Gastroesophageal sphincter (tissue), 4 donors: ENCODE data around the gene ZBTB16. TPM values are rescaled to one million over a fixed set of nuclear protein-coding genes. Genes with fewer than 3 reads are reported as not detected.

Source experiments
- ATAC-seq: fragments of 150-250 bp; one replicate; pipeline ENCODE4 v1.9.1; 2016; ENCODE audit warnings: mild to moderate bottlenecking, moderate library complexity
- H3K27ac ChIP-seq, 4 donors: fragments of 200-600 bp; sonication (generic) in 3 of 4; 1 replicate in 3 of 4; 2 replicates in 1 of 4; pipeline ENCODE4 v1.5.1; 2016 to 2019
- H3K27me3 ChIP-seq: fragments of 200-600 bp; sonication (generic); one replicate; pipeline ENCODE4 v1.5.1; 2019
- H3K36me3 ChIP-seq, 2 donors: fragments of 200-600 bp; sonication (generic); one replicate each; pipeline ENCODE4 v1.5.1; 2019; ENCODE audit warnings: control low read depth in 1 of 2
- H3K4me1 ChIP-seq, 3 donors: fragments of 200-600 bp; sonication (generic); 1 replicate in 2 of 3; 2 replicates in 1 of 3; pipeline ENCODE4 v1.5.1; 2016 to 2019; ENCODE audit warnings: control low read depth in 2 of 3
- H3K4me3 ChIP-seq, 2 donors: fragments of 200-600 bp; sonication (generic); one replicate each; pipeline ENCODE4 v1.5.1; 2019; ENCODE audit warnings: mild to moderate bottlenecking in 1 of 2, moderate library complexity in 1 of 2
- H3K9me3 ChIP-seq, 3 donors: fragments of 200-600 bp; sonication (generic); one replicate each; pipeline ENCODE4 v1.5.1; 2017 to 2019; ENCODE audit warnings: control low read depth in 2 of 3
- EP300 ChIP-seq: sonication (generic); formaldehyde crosslinking; IDR thresholded peaks from one replicate; pipeline ENCODE4 v1.6.1; 2017; ENCODE audit warnings: antibody characterized with exemption, mild to moderate bottlenecking
- POLR2A ChIP-seq, 2 donors: fragments of 450-650 bp; IDR thresholded peaks; one replicate each; pipeline ENCODE4 v1.6.1; 2017; ENCODE audit warnings: antibody characterized with exemption in 2 of 2, mild to moderate bottlenecking in 2 of 2, moderate library complexity in 1 of 2
- POLR2AphosphoS5 ChIP-seq: sonication (generic); formaldehyde crosslinking; IDR thresholded peaks from one replicate; pipeline ENCODE4 v1.6.1; 2017; ENCODE audit warnings: antibody characterized with exemption
- WGBS, 2 donors: methylation state at CpG; one replicate each; pipeline ENCODE4 v1.1.5; 2018; ENCODE audit warnings: low coverage in 1 of 2; 5-methylcytosine and 5-hydroxymethylcytosine counted together
- total RNA-seq, 4 donors: library from RNA; depleted of rRNA; stranded (reverse); fragments of >200 nt; gene quantifications; one replicate each; pipeline ENCODE4 v1.1.0, GENCODE V29; 2016
- TF ChIP-seq, protein P1 (sequence below), 4 experiments: fragments of 200-600 bp in 2 of 4; fragments of 450-650 bp in 2 of 4; sonication (generic) in 1 of 4; IDR thresholded peaks; one replicate each; pipeline ENCODE4 v1.5.1; 2017 to 2019; ENCODE audit warnings: antibody characterized with exemption in 4 of 4, mild to moderate bottlenecking in 2 of 4, moderate library complexity in 2 of 4

ZBTB16 gene
- total RNA-seq, 4 donors from 2014 or later: 153 to 284 (median 232) TPM

GRCh38 chr11:114166362-114166761 lies 106.9 kb downstream of the ZBTB16 start:
- 63 to 64% methylated on average over 4 of the region's 4 CpGs for WGBS, 2 donors
- H3K27me3 ChIP-seq: no peaks in the 10 kb centered on the region
- H3K27ac ChIP-seq: peak overlapping the region; percentile 91 to 100 (median 97)
- no peaks in the 10 kb centered on the region for H3K9me3 ChIP-seq
- ATAC-seq: no peak
- H3K4me3 ChIP-seq: no peak overlapping the region
- peaks cover 77 to 98% (median 84%) of the 10 kb centered on the region in 3 donors for H3K4me1 ChIP-seq
- TF ChIP-seq, protein P1, sequence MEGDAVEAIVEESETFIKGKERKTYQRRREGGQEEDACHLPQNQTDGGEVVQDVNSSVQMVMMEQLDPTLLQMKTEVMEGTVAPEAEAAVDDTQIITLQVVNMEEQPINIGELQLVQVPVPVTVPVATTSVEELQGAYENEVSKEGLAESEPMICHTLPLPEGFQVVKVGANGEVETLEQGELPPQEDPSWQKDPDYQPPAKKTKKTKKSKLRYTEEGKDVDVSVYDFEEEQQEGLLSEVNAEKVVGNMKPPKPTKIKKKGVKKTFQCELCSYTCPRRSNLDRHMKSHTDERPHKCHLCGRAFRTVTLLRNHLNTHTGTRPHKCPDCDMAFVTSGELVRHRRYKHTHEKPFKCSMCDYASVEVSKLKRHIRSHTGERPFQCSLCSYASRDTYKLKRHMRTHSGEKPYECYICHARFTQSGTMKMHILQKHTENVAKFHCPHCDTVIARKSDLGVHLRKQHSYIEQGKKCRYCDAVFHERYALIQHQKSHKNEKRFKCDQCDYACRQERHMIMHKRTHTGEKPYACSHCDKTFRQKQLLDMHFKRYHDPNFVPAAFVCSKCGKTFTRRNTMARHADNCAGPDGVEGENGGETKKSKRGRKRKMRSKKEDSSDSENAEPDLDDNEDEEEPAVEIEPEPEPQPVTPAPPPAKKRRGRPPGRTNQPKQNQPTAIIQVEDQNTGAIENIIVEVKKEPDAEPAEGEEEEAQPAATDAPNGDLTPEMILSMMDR (IDR thresholded peaks at IDR 0.05): no peak
- TF ChIP-seq EP300: no peak
- peaks cover 0 to 7% of the 10 kb centered on the region in 2 donors for H3K36me3 ChIP-seq

DNA sequence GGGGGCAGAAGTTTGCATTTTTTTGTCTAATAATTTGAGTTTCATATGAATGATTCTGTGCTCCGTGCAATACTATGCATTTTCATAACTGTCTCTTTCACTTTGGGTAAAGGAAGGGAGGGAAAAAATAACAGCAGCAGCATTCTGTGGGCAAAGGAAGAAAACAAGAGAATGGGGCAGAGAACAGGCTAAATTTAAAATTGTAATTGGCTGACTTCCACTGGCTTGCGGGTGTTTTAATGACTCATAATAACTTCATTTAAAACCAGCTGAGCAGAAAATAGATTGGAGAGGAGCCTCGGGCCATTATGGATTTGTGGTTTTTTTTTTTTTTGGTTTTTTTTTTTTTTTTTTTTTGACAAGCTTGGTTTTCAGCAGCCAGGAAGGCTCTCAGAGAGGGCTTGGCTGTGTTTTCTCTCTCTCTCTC lies 107.4 kb downstream of the ZBTB16 start:
- peaks cover 77 to 98% (median 84%) of the 10 kb centered on the region in 3 donors for H3K4me1 ChIP-seq
- H3K27me3 ChIP-seq: no peaks in the 10 kb centered on the region
- TF ChIP-seq, protein P1 (IDR thresholded peaks at IDR 0.05): peak in 1 of 4 experiments; percentile 12
- TF ChIP-seq POLR2AphosphoS5 (peak; percentile 82), EP300 (peak; percentile 4), POLR2A (IDR thresholded peaks at IDR 0.05) (no peak)
- no peak overlapping the region for H3K4me3 ChIP-seq
- 0 to 5% methylated on average over 3 of the region's 3 CpGs for WGBS, 2 donors
- H3K36me3 ChIP-seq: peaks cover 0 to 7% of the 10 kb centered on the region in 2 donors
- ATAC-seq: peak; percentile 5
- no peaks in the 10 kb centered on the region for H3K9me3 ChIP-seq
- peak overlapping the region; percentile 91 to 100 (median 97) for H3K27ac ChIP-seq

- peak overlapping the region; percentile 91 to 100 (median 97) for H3K27ac ChIP-seq
- ATAC-seq: no peak
- H3K27me3 ChIP-seq: no peaks in the 10 kb centered on the region
- H3K4me1 ChIP-seq: peaks cover 77 to 98% (median 84%) of the 10 kb centered on the region in 3 donors
- TF ChIP-seq POLR2A (IDR thresholded peaks at IDR 0.05): no peak
- no peak for TF ChIP-seq POLR2AphosphoS5
- TF ChIP-seq, protein P1 (IDR thresholded peaks at IDR 0.05): no peak
- no peak for TF ChIP-seq EP300
- H3K4me3 ChIP-seq: peak overlapping the region in 1 of 2 donors; percentile 1
- no peaks in the 10 kb centered on the region for H3K9me3 ChIP-seq
- H3K36me3 ChIP-seq: peaks cover 0 to 7% of the 10 kb centered on the region in 2 donors
- WGBS, 2 donors: 21 to 22% methylated on average over 4 to 5 of the region's 5 CpGs
Measured at GRCh38 chr11:114167355-114167754, 107.8 kb downstream of the ZBTB16 start.

- Histone ChIP-seq H3K36me3 (peaks cover 0 to 7% of the 10 kb centered on the region in 2 donors), H3K27ac (peak overlapping the region; percentile 91 to 100 (median 97)), H3K9me3 (no peaks in the 10 kb centered on the region), H3K4me3 (peak overlapping the region in 1 of 2 donors; percentile 1), H3K4me1 (peaks cover 80 to 98% (median 88%) of the 10 kb centered on the region in 3 donors), H3K27me3 (no peaks in the 10 kb centered on the region)
- ATAC-seq: no peak
- WGBS, 2 donors: 75 to 82% methylated on average over 7 to 10 of the region's 11 CpGs
- TF ChIP-seq POLR2A (IDR thresholded peaks at IDR 0.05) (no peak), POLR2AphosphoS5 (no peak), EP300 (no peak)
- TF ChIP-seq, protein P1 (IDR thresholded peaks at IDR 0.05): no peak
Measured at GRCh38 chr11:114167771-114168448, 108.4 kb downstream of the ZBTB16 start.

GRCh38 chr11:114168691-114169090 lies 109.2 kb downstream of the ZBTB16 start:
- Histone ChIP-seq H3K27ac (peak overlapping the region; percentile 91 to 100 (median 97)), H3K4me1 (peaks cover 83 to 98% (median 91%) of the 10 kb centered on the region in 3 donors), H3K36me3 (peaks cover 0 to 7% of the 10 kb centered on the region in 2 donors), H3K27me3 (no peaks in the 10 kb centered on the region), H3K4me3 (peak overlapping the region in 1 of 2 donors; percentile 0), H3K9me3 (no peaks in the 10 kb centered on the region)
- TF ChIP-seq POLR2A (IDR thresholded peaks at IDR 0.05): no peak
- TF ChIP-seq, protein P1 (IDR thresholded peaks at IDR 0.05): no peak
- no peak for TF ChIP-seq POLR2AphosphoS5
- no peak for TF ChIP-seq EP300
- 88% methylated on average over 1 of the region's 1 CpG for WGBS, 2 donors
- no peak for ATAC-seq
